KOPT-K1 (cell line): ENCODE measurements around the gene GOLGA8J.
"Not testable (repeated sequence)": the region's sequence is repeated elsewhere in the genome, so short reads cannot be mapped to it uniquely, and the experiment has no call there.

Experiments
- H3K27ac ChIP-seq: fragments of 200-600 bp; sonication (generic); 2 replicates; pipeline ENCODE4 v1.5.1; 2016; ENCODE audit warnings: antibody characterized with exemption, mild to moderate bottlenecking, low read depth, low read length; ENCODE audit not compliant: poor library complexity, severe bottlenecking
- H3K36me3 ChIP-seq: fragments of 200-600 bp; sonication (generic); 2 replicates; pipeline ENCODE4 v1.5.1; 2017; ENCODE audit warnings: antibody characterized with exemption, mild to moderate bottlenecking, low read length, moderate library complexity; ENCODE audit not compliant: insufficient read depth
- H3K9me3 ChIP-seq: fragments of 200-600 bp; sonication (generic); 2 replicates; pipeline ENCODE4 v1.5.1; 2017; ENCODE audit warnings: antibody characterized with exemption, low read length, mild to moderate bottlenecking; ENCODE audit not compliant: insufficient read depth, poor library complexity, severe bottlenecking

The GOLGA8J gene

GRCh38 chr15:30059771-30060170 lies 23.0 kb upstream of the GOLGA8J start:
- Histone ChIP-seq H3K36me3 (no peaks in the 10 kb centered on the region), H3K9me3 (no peaks in the 10 kb centered on the region), H3K27ac (no peak overlapping the region)

- H3K9me3 ChIP-seq, result no peaks in the 10 kb centered on the region
- no peak overlapping the region for H3K27ac ChIP-seq
- H3K36me3 ChIP-seq, result no peaks in the 10 kb centered on the region
Observed at GRCh38 chr15:30062881-30063280, 19.9 kb upstream of the GOLGA8J start.

GRCh38 chr15:30063835-30064546 lies 18.8 kb upstream of the GOLGA8J start:
- no peaks in the 10 kb centered on the region for H3K9me3 ChIP-seq
- H3K27ac ChIP-seq, result no peak overlapping the region
- no peaks in the 10 kb centered on the region for H3K36me3 ChIP-seq

- Histone ChIP-seq H3K27ac (no peak overlapping the region), H3K36me3 (no peaks in the 10 kb centered on the region), H3K9me3 (no peaks in the 10 kb centered on the region)
Observed at GRCh38 chr15:30065025-30065801, 17.5 kb upstream of the GOLGA8J start.

- Histone ChIP-seq H3K27ac (no peak overlapping the region), H3K36me3 (no peaks in the 10 kb centered on the region), H3K9me3 (no peaks in the 10 kb centered on the region)
Observed at GRCh38 chr15:30068326-30068725, 14.4 kb upstream of the GOLGA8J start.

GRCh38 chr15:30072630-30073029 lies 10.1 kb upstream of the GOLGA8J start:
- Histone ChIP-seq H3K27ac (no peak overlapping the region), H3K9me3 (no peaks in the 10 kb centered on the region), H3K36me3 (no peaks in the 10 kb centered on the region)

- no peak overlapping the region for H3K27ac ChIP-seq
- no peaks in the 10 kb centered on the region for H3K9me3 ChIP-seq
- no peaks in the 10 kb centered on the region for H3K36me3 ChIP-seq
Observed at GRCh38 chr15:30073915-30074314, 8.8 kb upstream of the GOLGA8J start.

GRCh38 chr15:30080816-30081215 lies 1.9 kb upstream of the GOLGA8J start:
- H3K27ac ChIP-seq, H3K36me3 ChIP-seq, H3K9me3 ChIP-seq: not testable (repeated sequence)

GRCh38 chr15:30097827-30098226 lies 15.1 kb downstream of the GOLGA8J start:
- not testable (repeated sequence) for H3K9me3 ChIP-seq, H3K27ac ChIP-seq, H3K36me3 ChIP-seq

- not testable (repeated sequence) for H3K36me3 ChIP-seq, H3K27ac ChIP-seq, H3K9me3 ChIP-seq
Observed at GRCh38 chr15:30102890-30103289, 20.1 kb downstream of the GOLGA8J start.

- not testable (repeated sequence) for H3K36me3 ChIP-seq, H3K9me3 ChIP-seq, H3K27ac ChIP-seq
Observed at GRCh38 chr15:30103941-30104507, 21.3 kb downstream of the GOLGA8J start.

- H3K9me3 ChIP-seq, H3K36me3 ChIP-seq, H3K27ac ChIP-seq: not testable (repeated sequence)
Observed at GRCh38 chr15:30110591-30110990, 27.8 kb downstream of the GOLGA8J start.

GRCh38 chr15:30130066-30130465 lies 47.3 kb downstream of the GOLGA8J start:
- H3K9me3 ChIP-seq, H3K36me3 ChIP-seq, H3K27ac ChIP-seq: not testable (repeated sequence)

- not testable (repeated sequence) for H3K9me3 ChIP-seq, H3K27ac ChIP-seq, H3K36me3 ChIP-seq
Observed at GRCh38 chr15:30134751-30135150, 52.0 kb downstream of the GOLGA8J start, which contains the start of gene GOLGA8T. TSS of gene GOLGA8T (plus strand) at chr15:30135051. CDS start at chr15:30135149, 98 bp downstream.
